ENCODE results near the gene CEP41.

DNA sequence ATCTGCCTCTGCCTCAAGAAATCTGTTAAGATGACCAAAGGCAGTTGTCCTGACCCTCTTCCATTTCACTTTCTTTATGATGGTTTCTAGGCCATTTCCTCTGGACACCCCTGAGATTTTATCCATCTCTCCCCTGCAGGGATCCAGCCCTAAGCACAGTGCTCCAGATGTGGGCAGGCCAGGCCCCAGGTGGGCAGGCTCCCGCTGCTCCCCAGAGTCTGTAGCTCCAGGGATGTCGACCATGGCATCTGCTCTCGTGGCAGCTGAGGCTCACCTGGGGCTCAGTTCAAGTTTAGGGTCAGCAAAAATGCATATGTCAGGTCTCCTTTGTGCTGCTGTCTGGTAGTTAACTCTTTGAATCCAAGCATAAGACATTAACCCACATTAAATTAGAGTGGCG lies 11.8 kb downstream of the CEP41 start:
- TF ChIP-seq, protein P1, sequence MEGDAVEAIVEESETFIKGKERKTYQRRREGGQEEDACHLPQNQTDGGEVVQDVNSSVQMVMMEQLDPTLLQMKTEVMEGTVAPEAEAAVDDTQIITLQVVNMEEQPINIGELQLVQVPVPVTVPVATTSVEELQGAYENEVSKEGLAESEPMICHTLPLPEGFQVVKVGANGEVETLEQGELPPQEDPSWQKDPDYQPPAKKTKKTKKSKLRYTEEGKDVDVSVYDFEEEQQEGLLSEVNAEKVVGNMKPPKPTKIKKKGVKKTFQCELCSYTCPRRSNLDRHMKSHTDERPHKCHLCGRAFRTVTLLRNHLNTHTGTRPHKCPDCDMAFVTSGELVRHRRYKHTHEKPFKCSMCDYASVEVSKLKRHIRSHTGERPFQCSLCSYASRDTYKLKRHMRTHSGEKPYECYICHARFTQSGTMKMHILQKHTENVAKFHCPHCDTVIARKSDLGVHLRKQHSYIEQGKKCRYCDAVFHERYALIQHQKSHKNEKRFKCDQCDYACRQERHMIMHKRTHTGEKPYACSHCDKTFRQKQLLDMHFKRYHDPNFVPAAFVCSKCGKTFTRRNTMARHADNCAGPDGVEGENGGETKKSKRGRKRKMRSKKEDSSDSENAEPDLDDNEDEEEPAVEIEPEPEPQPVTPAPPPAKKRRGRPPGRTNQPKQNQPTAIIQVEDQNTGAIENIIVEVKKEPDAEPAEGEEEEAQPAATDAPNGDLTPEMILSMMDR (IDR thresholded peaks at IDR 0.05; ENCODE audit: poor library complexity, severe bottlenecking) = no peak
- TF ChIP-seq RAD21 (conservative IDR thresholded peaks at IDR 0.05) (no peak), POLR2AphosphoS5 (IDR thresholded peaks at IDR 0.05) (no peak), REST (IDR thresholded peaks at IDR 0.05; ENCODE audit: borderline replicate concordance) (no peak), TAF1 (IDR thresholded peaks at IDR 0.05; ENCODE audit: low read depth) (no peak), EZH2 (IDR thresholded peaks at IDR 0.05; ENCODE audit: borderline replicate concordance, insufficient read depth, low read length, poor library complexity, severe bottlenecking) (no peak)

Measured in neural cell (in vitro differentiated cells).